ENCODE results near the gene SALL4.

Gene SALL4

DNA sequence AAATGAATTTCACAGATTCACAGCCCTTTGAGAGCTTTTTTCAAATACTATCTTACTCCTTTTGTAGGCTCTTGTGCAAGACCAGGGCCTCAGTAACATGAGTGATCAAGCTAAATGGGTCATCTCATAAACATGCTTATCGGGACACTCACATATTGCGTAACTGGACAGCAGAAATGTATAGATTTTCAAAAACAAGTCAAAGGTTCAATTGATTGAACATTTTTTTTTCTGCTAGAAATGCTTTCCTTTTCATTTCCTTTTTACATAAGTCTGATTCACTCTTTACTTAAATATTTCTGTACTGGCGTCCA lies 8.7 kb upstream of the SALL4 start:
- no peaks in the 10 kb centered on the region for H3K9me3 Mint-ChIP-seq
- H3K36me3 Mint-ChIP-seq: no peaks in the 10 kb centered on the region
- no peak overlapping the region for H3K27ac Mint-ChIP-seq
- no peak overlapping the region for H3K4me3 Mint-ChIP-seq
- H3K4me1 Mint-ChIP-seq: no peaks in the 10 kb centered on the region
- peaks cover 1% of the 10 kb centered on the region for H3K27me3 Mint-ChIP-seq

DNA sequence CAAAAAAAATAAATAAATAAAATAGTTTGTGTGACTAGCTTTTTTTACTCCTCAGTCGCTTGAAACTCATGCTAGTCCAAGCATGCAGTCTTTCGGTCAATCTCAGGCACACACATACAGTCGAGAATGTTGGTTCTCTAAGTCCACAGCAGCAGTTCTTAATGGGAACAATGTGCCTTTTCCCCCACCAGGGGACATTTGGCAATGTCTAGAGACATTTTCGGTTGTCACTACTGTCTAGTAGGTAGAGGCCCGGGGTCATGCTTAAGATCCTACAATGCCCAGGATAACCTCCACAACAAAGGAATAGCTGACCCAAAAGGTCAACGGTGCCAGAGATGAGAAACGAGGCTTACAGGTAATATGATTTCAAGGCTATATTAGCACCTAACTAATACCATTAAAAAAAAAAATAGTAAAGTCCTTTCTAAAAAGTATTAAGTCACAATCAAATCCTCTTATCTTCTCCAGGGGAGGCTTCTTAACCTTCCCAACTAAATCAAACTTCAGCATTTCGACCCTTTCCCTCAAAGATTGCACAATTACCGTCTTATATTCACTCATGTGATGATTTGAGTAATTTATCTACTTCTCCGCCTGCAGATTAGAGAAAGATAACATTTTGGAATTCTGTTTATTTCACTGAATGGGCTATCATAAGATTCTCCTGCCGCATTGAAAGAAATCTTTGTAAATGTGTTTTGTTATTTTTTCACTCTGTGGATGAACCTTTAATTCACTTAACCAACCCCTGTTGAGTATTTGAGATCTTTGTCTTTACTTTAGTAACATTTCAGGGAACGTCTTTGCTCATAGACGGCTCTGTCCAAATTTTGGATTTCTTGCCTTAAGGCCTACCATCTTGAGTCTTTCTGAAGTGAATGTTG lies 8.1 kb upstream of the SALL4 start:
- Mint-ChIP-seq H3K27ac (no peak overlapping the region), H3K9me3 (no peaks in the 10 kb centered on the region), H3K36me3 (no peaks in the 10 kb centered on the region), H3K27me3 (peaks cover 3% of the 10 kb centered on the region), H3K4me1 (no peaks in the 10 kb centered on the region), H3K4me3 (no peak overlapping the region)

DNA sequence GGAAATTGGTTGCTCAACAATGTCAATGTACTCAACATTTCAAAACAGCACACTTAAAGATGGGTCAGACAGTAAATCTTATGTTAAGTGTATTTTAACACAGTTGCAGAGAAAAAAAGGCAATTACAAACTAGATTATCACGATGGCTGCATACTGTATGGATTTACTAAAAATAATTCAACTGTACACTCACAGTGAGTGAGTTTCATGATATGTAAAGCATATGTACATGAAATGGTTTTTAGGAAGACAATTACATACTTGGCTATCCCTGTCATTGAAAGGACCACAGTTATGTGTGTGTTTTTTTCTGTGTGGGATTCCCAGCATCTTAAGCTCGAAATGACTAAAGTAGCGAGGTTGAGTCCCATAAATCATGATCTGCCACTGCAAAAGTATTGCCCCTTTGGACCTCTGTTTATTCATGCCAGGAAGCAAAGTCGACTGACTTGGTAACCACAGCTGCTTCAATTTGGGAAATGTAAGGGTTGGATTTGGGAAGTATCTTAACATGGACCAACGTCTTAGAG lies 5.5 kb upstream of the SALL4 start:
- H3K27me3 Mint-ChIP-seq: peaks cover 12% of the 10 kb centered on the region
- no peaks in the 10 kb centered on the region for H3K4me1 Mint-ChIP-seq
- H3K27ac Mint-ChIP-seq: no peak overlapping the region
- H3K36me3 Mint-ChIP-seq: no peaks in the 10 kb centered on the region
- no peaks in the 10 kb centered on the region for H3K9me3 Mint-ChIP-seq
- no peak overlapping the region for H3K4me3 Mint-ChIP-seq

DNA sequence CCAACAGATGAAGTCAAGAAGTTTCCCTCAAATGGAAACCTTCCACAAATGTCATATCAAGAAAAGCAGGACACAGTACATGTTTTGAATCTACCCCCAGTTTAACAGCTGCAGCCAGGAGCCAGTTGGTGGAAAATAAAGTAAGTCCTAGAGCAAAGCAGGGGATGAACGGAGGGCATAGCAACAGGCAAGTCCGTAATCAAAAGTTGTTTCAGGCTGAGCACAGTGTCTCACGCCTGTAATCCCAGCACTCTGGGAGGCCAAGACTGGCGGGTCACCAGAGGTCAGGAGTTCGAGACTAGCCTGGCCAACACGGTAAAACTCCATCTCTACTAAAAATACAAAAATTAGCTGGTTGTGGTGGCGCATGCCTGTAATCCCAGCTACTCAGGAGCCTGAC lies 2.4 kb upstream of the SALL4 start:
- H3K27me3 Mint-ChIP-seq: peaks cover 23% of the 10 kb centered on the region
- no peak overlapping the region for H3K4me3 Mint-ChIP-seq
- no peaks in the 10 kb centered on the region for H3K9me3 Mint-ChIP-seq
- no peak overlapping the region for H3K27ac Mint-ChIP-seq
- H3K4me1 Mint-ChIP-seq: peaks cover 11% of the 10 kb centered on the region
- no peaks in the 10 kb centered on the region for H3K36me3 Mint-ChIP-seq

DNA sequence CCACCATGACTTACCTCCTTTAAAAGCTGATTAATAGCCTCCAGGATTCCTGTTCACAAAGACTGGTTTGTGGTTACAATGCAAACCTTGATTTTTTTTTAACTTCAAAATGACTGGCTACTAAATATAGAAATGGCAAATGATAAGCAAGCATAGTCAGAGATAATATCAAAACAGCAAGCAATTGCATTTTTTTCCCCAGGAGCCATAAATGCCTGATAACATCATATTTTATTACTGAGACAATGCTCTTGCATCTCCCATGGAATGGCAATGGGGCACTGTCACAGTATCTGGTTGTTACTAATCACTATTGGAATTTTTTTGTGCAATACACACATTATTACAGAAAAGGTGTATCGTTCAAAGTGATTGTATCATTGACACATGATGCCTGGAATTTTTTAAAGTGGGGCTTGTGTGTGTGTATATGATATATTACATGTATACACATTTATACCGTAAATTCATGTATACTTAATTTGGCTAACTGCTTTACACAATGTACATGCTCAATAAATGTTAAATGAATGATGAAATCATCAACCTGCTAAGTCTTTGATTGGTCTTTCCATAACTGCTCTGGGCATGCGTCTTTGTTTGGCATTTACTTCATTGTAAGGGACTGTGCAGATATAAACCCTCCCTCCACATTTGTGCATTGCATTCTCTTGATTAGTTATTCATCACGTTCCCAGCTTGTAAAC lies 980 bp upstream of the SALL4 start:
- Mint-ChIP-seq H3K27me3 (peaks cover 32% of the 10 kb centered on the region), H3K27ac (no peak overlapping the region), H3K4me3 (no peak overlapping the region), H3K4me1 (peaks cover 12% of the 10 kb centered on the region), H3K9me3 (no peaks in the 10 kb centered on the region), H3K36me3 (no peaks in the 10 kb centered on the region)

DNA sequence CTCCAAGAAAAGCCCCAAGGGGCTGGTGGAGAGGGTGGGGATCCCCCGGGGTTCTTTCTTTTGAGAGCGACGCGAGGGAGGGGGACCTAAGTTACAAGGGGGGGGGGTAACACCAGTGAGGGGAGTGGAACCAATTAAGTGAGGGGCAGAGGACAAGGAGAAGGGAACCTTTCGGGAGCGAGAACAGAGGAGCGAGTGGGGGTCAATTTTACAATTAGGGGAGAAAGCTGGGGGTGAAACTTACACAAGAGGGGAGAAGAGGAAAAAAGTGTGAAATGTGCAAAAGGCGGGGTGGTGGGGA lies 548 bp downstream of the SALL4 start:
- H3K4me3 Mint-ChIP-seq: peak overlapping the region; percentile 19

DNA sequence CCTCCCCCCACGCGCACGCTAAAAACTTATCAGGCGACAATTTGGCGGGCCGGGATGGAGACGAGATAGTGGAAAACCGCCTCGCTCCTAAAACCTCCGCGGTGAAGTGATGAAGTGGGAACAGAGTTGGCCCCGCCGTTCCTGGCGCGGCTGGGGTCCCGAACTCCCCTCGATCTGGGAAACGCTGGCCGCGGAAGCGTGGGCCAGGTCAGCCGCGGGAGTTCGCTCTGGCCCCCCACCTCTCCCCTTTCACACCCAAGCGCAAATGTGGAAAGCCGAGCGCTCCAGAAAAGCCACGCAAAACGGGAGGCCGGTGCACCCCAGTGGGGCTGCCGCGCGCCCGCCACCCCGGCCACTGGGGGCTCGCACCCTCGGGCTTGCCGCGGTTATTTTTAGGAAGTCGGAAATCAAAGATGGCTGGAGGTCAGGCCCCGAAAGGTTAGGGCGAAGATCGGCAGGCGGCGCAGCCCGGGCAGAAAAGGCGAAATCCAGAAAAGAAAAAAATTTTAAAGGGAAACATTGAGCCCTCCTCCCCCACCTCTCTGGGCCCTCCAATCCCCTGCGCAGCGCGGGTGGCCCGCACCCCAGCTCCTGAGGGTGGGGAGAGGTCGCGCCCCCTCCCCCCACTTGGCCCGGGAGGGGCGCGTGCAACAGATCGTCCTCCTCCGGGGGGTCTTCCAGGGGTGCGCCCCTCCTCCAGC lies 1.0 kb downstream of the SALL4 start:
- Mint-ChIP-seq H3K27ac (no peak overlapping the region), H3K4me3 (peak overlapping the region; percentile 76), H3K36me3 (no peaks in the 10 kb centered on the region), H3K4me1 (peaks cover 12% of the 10 kb centered on the region), H3K27me3 (peaks cover 37% of the 10 kb centered on the region), H3K9me3 (no peaks in the 10 kb centered on the region)

More for the DNA sequence above, 548 bp downstream of the SALL4 start:
- Mint-ChIP-seq H3K27me3 (peaks cover 37% of the 10 kb centered on the region), H3K4me1 (peaks cover 12% of the 10 kb centered on the region), H3K27ac (no peak overlapping the region), H3K9me3 (no peaks in the 10 kb centered on the region), H3K36me3 (no peaks in the 10 kb centered on the region)

DNA sequence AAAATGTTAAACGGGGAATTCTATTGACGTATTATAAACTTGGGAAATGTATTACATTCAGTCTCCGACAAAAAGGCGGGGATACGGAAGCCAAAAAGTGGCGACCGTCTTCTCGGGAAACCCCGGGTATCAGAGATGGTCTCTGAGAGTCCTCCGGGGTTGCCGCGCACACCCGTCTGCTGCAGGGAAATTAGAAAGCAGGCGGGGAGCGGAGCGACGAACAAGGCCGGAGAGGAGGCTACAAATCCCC lies 1.5 kb downstream of the SALL4 start:
- Mint-ChIP-seq H3K27me3 (peaks cover 36% of the 10 kb centered on the region), H3K4me3 (peak overlapping the region; percentile 76), H3K9me3 (no peaks in the 10 kb centered on the region), H3K27ac (no peak overlapping the region), H3K4me1 (peaks cover 12% of the 10 kb centered on the region), H3K36me3 (no peaks in the 10 kb centered on the region)

DNA sequence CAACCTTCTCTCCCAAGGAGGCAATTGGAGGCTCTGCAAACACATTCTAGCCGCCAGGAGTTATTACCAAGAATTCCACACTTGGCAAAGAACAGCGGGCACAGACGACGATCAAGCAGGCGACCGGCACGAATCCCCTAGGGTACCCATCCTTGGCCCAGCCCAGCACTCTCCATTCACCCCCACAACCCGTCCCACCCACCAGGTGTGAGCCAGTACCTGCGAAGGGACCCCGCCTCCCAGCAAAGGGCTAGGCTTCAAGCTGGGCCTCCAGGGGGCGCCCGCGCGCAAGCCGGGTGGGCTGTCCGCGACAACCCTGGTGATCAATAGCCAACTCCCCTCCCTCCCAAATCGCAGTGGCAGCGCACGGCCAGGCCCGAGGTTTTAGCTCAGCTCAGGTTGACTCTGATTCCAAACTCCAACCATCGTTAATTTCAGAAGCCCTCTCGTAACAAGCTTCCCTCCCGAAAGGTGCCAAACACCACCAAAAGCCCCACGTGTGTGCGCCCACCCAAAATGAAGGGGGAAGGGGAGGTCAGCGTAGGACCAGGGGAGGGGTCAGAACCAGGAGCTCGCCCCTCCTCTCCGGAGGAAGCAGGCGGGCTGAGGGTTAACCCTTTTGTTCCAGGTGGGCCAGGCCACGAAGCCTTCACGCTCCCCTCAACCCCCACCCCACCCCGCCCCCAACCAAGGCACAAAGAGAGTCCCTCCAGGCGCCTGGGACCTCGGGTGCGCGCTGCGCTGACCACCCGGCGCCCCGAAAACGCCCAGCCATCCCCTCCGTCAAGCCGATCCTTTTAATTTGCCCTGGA lies 2.1 kb downstream of the SALL4 start:
- Mint-ChIP-seq H3K27me3 (peaks cover 36% of the 10 kb centered on the region), H3K4me1 (peaks cover 12% of the 10 kb centered on the region), H3K9me3 (no peaks in the 10 kb centered on the region), H3K27ac (no peak overlapping the region), H3K4me3 (peak overlapping the region; percentile 76), H3K36me3 (no peaks in the 10 kb centered on the region)

DNA sequence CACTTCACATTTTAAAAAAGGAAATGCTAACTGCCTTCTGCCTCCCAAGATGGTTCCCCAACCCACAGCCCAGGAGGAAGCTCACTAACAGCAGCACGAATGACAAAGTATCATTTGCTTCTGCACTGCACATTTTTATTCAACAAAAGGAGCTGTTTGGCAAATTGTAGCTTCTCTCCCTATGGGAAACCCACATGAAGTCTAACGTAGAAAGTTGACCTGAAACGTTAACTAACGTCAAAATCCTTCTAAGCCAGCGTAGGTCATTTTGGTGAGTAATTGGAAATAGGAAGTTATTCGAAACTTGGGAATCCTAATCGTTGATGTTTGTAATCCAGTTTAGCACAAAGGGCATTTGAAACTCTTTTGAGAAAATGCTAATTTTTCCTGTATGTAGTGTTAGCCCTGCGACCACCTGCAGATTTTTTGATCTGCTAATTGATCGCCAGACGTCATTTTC lies 2.9 kb downstream of the SALL4 start:
- Mint-ChIP-seq H3K4me1 (peaks cover 12% of the 10 kb centered on the region), H3K27me3 (peaks cover 35% of the 10 kb centered on the region), H3K27ac (no peak overlapping the region), H3K36me3 (no peaks in the 10 kb centered on the region), H3K9me3 (no peaks in the 10 kb centered on the region), H3K4me3 (no peak overlapping the region)

DNA sequence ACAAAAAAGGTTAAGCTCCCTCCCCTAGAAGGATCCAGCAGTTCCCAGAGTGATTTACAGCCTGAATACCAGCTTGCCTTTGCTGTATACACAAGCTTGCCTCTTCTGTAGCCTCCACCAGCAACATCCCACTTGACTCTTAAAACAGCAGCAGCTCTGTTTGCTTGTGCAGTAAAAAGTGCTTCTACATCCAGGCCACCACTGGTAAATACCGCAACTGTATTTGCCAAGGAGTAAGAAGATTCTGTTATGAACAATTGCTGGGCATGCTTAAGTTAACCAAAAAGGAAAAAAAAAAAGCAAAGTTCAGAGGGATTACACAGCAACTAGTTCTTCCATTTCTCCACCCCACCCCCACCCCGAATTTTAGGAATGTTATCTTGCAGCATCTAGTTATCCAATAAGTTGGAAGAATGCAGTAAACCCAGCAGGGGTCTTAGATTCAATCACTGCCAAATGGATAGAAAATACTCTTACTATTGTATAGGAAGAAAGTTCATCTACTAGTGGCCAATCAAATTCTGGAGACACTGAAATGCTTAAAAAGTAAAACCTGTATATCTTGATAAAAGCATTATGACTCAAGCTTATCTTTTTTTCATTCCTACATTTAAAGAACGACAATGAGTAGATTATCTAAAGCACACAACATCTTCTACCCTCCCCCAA lies 4.8 kb downstream of the SALL4 start:
- Mint-ChIP-seq H3K4me3 (no peak overlapping the region), H3K36me3 (no peaks in the 10 kb centered on the region), H3K27me3 (peaks cover 29% of the 10 kb centered on the region), H3K9me3 (no peaks in the 10 kb centered on the region), H3K27ac (no peak overlapping the region), H3K4me1 (peaks cover 12% of the 10 kb centered on the region)

DNA sequence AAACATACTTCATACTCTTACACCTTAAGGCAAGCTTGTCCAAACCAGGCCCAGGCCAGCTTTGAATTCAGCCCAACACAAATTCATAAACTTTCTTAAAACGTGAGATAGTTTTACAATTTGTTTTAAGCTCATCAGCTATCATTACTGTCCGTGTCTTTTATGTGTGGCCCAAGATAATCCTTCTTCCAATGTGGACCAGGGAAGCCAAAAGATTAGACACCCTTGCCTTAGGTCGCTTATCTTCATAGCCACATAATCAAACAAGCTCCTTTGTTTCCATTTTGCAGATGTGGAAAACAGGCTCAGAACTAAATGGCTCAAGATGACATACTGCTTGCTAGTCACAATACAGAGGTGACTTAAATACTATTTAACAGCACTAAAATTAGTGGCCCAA lies 6.0 kb downstream of the SALL4 start:
- no peak overlapping the region for H3K4me3 Mint-ChIP-seq
- no peaks in the 10 kb centered on the region for H3K9me3 Mint-ChIP-seq
- no peak overlapping the region for H3K27ac Mint-ChIP-seq
- H3K27me3 Mint-ChIP-seq: peaks cover 26% of the 10 kb centered on the region
- H3K4me1 Mint-ChIP-seq: peaks cover 12% of the 10 kb centered on the region
- H3K36me3 Mint-ChIP-seq: no peaks in the 10 kb centered on the region

DNA sequence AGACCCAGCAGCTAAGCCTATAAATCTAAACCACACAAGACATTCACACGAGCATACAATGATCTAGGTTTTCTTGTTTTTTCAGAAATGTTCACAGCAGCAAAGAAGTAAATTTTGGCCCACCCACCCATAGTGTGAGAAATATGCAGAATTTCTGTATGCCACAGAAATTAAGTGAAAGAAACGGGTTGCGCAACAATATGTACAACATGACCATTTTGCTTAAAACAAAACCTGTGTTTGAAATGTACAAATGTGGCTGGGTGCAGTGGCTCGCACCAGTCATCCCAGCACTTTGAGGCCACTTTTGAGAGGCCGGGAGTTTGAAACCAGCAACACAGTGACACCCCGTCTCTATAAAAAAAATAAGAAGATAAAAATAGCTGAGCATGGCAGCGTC lies 9.4 kb downstream of the SALL4 start:
- no peak overlapping the region for H3K4me3 Mint-ChIP-seq
- no peaks in the 10 kb centered on the region for H3K9me3 Mint-ChIP-seq
- no peaks in the 10 kb centered on the region for H3K36me3 Mint-ChIP-seq
- no peak overlapping the region for H3K27ac Mint-ChIP-seq
- peaks cover 10% of the 10 kb centered on the region for H3K27me3 Mint-ChIP-seq
- no peaks in the 10 kb centered on the region for H3K4me1 Mint-ChIP-seq

DNA sequence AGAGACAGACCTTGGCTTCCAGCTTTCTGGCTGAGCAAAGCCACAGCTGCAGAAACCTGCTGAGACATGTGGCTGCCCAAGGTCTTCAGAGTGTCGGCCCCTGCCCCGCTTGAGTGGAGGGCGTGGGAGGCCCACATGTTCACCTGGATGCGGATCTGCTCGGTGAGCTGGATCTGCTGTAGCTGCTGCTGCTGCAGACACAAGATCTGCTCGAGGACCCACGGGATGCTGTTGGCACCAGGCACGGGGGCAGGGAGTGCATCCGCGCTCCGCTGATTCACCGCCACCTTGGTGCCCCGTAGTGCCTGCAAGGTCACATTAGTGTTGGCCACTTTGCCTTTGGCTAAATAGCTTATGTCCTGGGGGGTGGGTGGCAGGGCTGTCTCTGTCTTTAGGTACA lies 10.7 kb downstream of the SALL4 start:
- H3K9me3 Mint-ChIP-seq: no peaks in the 10 kb centered on the region
- H3K4me3 Mint-ChIP-seq: no peak overlapping the region
- H3K4me1 Mint-ChIP-seq: no peaks in the 10 kb centered on the region
- no peak overlapping the region for H3K27ac Mint-ChIP-seq
- no peaks in the 10 kb centered on the region for H3K36me3 Mint-ChIP-seq
- H3K27me3 Mint-ChIP-seq: peaks cover 5% of the 10 kb centered on the region

DNA sequence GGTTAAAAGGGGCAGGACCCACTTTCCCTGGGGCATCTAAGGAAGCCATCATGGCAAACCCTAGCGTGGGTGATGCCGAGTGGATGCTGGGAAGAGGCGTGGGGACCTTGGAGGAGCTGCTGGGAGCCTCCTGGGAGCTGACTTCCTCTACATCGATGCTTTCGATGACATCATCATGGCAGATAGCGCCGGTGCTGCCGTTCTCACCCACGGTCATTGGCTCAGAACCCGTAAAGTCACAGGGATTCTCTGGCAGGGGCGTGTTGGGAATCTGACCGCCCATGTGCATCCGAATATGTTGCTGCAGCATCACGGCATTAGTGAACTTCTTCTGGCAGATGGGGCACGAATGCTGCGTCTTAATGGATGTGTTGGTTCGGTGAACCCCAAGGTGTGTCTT lies 12.1 kb downstream of the SALL4 start:
- Mint-ChIP-seq H3K27ac (no peak overlapping the region), H3K27me3 (peaks cover 3% of the 10 kb centered on the region), H3K4me3 (no peak overlapping the region), H3K36me3 (no peaks in the 10 kb centered on the region), H3K9me3 (no peaks in the 10 kb centered on the region), H3K4me1 (no peaks in the 10 kb centered on the region)
